Skeletal muscle cell (primary cell): ENCODE data around the gene MCOLN2.
"Not testable (repeated sequence)": the region's sequence is repeated elsewhere in the genome, so short reads cannot be mapped to it uniquely, and the experiment has no call there.

Experiments used
- DNase-seq: peaks from one replicate; pipeline ENCODE4 v3.0.0-alpha.2; 2010; ENCODE audit warnings: low read depth
- H3K4me3 ChIP-seq: 2 replicates; pipeline ENCODE4 v1.5.1; 2011; ENCODE audit warnings: low read depth, mild to moderate bottlenecking, control low read depth, low read length, moderate library complexity

MCOLN2 gene

GRCh38 chr1:84988588-84988987 lies 8.3 kb downstream of the MCOLN2 start:
- DNase-seq = no peak
- no peak overlapping the region for H3K4me3 ChIP-seq

GRCh38 chr1:84986561-84986960 lies 10.4 kb downstream of the MCOLN2 start:
- not testable (repeated sequence) for H3K4me3 ChIP-seq

GRCh38 chr1:84985365-84985764 lies 11.5 kb downstream of the MCOLN2 start:
- H3K4me3 ChIP-seq = no peak overlapping the region
- no peak for DNase-seq

More at GRCh38 chr1:84986561-84986960, 10.4 kb downstream of the MCOLN2 start:
- not testable (repeated sequence) for DNase-seq

DNA sequence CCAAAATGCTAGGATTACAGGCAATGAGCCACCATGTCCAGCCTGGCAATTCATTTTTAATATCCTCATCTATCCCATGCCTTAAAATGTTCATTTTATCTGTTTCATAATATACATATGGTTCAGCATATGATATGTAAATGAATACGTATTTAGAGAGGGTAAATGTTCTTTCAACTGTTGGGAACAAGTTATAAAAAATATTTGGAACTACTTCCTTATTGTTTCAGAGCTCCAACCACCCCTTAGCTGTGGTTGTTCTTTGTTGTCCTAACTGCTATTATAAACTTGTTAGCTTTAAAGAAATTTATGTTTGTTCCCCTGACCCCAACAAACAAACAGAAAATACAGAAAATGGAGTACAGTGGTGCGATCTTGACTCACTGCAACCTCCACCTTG lies 14.5 kb downstream of the MCOLN2 start:
- H3K4me3 ChIP-seq = no peak overlapping the region
- DNase-seq = no peak

GRCh38 chr1:84975035-84975434 lies 21.9 kb downstream of the MCOLN2 start:
- DNase-seq = no peak
- H3K4me3 ChIP-seq = no peak overlapping the region

DNA sequence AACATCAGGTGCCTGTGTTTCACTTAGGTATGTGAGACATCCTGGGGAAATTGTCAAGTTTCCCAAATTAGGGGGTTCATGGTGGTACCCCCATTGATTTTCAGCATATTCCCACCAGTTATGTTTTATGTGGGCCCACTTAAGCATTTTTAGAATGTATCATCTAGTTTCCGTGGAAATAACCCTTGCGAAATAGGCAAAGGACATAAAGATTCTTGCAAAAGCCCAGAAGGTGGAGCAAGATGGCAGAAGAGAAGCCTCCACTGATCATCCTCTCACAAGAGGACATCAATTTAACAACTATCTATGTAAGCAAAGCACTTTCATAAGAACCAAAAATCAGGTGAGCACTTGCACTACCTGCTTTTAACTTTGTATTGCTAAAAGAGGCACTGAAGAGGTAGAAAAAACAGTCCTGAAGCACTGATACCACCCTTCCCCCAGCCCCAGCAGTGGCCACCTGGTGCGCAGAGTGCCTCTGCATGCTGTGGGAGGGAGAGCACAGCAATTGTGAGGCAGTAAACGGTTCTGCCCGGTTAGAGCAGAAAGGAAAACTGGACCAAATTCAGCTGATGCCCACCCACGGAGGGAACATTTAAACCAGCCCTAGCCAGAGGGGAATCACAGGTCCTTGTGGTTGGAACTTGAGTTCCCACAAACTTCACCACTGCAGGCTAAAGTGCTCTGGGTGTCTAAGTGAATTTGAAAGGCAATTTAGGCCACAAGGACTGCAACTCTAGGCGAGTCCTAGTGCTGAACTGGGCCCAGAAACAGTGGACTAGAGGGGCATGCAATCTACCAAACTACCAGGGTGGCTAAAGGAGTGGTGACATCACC lies 23.2 kb downstream of the MCOLN2 start:
- no peak overlapping the region for H3K4me3 ChIP-seq
- DNase-seq = peak; percentile 31

GRCh38 chr1:84972377-84972987 lies 24.4 kb downstream of the MCOLN2 start:
- no peak for DNase-seq
- H3K4me3 ChIP-seq = no peak overlapping the region

DNA sequence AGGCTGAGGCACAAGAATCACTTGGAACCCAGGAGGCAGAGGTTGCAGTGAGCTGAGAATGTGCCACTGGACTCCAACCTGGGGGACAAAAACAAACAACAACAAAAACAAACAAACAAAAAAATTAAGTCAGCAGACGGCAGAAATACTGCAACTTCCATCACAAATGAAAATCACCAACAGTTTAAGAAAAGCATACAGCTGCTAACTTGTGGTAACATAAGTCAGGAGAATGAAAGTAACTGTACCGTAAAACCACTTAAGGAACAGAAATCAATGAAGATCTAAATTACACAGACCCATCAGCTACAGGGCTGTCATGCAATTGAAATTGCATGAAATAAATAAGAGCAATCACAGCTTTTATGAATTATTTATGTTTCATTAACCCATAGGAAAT lies 25.0 kb downstream of the MCOLN2 start:
- DNase-seq = no peak
- H3K4me3 ChIP-seq = no peak overlapping the region

- no peak for DNase-seq
- H3K4me3 ChIP-seq = no peak overlapping the region
Measured at GRCh38 chr1:84969489-84970250, 27.2 kb downstream of the MCOLN2 start.

GRCh38 chr1:84968865-84969264 lies 28.0 kb downstream of the MCOLN2 start:
- H3K4me3 ChIP-seq = no peak overlapping the region
- no peak for DNase-seq

DNA sequence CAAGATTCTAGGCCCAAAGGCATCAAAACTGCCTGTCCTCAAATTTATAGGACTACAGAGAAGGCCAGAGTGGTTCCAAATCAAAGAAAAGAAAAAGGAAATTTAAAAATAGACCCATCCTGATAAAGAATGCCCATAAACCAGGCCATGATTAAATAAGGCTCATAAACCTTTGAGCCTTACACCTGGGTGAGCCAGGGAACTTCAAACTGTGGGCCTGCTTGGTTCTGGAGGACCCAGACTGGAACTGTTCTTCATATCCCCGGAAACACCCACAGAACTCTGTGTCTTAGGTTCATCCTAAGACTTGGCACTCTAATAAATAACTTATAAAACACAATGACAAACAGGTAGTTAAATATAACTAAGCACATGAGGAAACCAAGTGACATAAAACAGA lies 28.8 kb downstream of the MCOLN2 start:
- no peak overlapping the region for H3K4me3 ChIP-seq
- DNase-seq = no peak

DNA sequence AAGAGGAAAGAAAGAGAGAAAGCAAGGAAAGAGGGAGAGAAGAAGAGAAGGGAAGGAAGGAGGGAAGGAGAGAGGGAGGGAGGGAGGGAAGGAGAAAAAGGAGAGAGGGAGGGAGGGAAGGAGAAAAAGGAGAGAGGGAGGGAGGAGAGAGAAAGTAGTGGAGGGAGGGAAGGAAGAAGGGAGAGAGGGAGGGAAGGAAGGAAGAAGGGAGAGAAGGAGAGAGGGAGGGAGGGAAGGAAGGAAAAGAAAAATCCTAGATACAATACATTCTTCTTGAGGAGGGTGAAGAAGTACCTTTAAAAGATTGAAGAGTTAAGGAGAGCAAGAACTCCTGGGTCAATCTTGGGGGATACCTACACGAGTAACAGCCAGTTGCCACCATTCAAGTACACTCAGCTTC lies 29.2 kb downstream of the MCOLN2 start:
- no peak for DNase-seq
- H3K4me3 ChIP-seq = no peak overlapping the region

GRCh38 chr1:84963021-84963420 lies 33.9 kb downstream of the MCOLN2 start:
- no peak overlapping the region for H3K4me3 ChIP-seq
- DNase-seq = no peak

GRCh38 chr1:84961316-84961715 lies 35.6 kb downstream of the MCOLN2 start:
- H3K4me3 ChIP-seq = no peak overlapping the region
- no peak for DNase-seq

DNA sequence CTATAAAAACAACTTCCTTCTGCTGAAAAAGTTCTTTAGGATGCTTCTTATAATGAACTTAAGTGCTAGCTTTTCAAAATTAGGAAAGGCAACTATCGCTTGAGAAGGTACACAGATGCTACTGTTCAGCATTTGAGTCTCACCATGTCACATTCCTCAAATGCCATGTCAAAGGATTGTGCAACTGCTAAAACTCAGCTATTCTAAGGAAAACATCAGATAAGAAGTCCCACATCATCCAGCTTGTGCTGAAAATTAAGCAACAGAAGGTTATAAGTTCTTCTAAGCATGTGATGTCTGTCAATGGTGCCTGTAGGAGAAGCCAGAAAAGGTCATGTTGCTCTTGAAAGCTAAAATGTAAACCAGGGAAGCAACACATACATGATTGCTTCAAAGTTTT lies 36.5 kb downstream of the MCOLN2 start:
- DNase-seq = peak; percentile 20
- no peak overlapping the region for H3K4me3 ChIP-seq

GRCh38 chr1:84959294-84959693 lies 37.6 kb downstream of the MCOLN2 start:
- H3K4me3 ChIP-seq = no peak overlapping the region
- DNase-seq = no peak

DNA sequence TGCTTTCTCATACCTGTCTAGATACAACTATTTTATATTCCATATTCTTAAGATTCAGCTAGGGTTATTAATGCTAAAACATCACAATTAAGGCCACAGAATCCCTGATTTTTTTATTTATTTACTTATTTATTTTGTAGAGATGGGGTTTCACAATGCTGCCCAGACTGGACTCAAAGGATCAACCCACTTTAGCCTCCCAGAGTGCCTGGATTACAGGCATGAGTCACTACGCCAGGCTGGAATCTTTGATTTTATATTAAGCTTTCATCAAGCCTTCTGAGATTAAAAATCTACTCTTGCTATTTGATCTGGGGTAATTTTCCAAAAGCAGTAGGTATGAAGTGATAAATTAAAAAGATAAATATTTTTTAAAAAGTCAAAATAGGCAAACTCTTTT lies 38.9 kb downstream of the MCOLN2 start:
- H3K4me3 ChIP-seq = no peak overlapping the region
- DNase-seq = no peak

- DNase-seq = no peak
Measured at GRCh38 chr1:84956655-84957054, 40.3 kb downstream of the MCOLN2 start.

DNA sequence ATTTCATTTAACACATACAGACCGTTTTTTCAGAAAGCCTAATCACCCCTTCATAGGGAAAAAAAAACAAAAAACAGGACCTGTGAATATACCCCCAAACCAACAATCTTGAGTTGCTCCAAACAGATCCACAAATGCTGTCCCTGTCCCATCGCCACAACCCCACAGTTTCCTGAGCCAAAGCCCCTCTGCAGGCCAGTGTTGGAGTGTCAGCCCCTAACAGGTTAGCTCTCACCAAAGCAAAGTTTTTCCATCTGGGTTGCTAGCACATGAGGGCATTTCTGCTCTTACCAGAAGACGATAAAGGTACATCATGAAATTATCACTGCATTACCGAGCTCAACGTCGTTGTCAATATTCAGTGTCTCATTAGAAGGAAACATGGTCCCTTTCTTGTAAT lies 40.8 kb downstream of the MCOLN2 start:
- no peak for DNase-seq
- H3K4me3 ChIP-seq = no peak overlapping the region

More at GRCh38 chr1:84956655-84957054, 40.3 kb downstream of the MCOLN2 start:
- H3K4me3 ChIP-seq = no peak overlapping the region

- no peak for DNase-seq
- no peak overlapping the region for H3K4me3 ChIP-seq
Measured at GRCh38 chr1:84949664-84950063, 47.2 kb downstream of the MCOLN2 start.
